SU-DHL-6 (cell line): ENCODE data around the gene ANXA2.
A peak's percentile ranks its signal among the peaks of the same experiment; 100 is the strongest.

Source experiments
- CTCF ChIP-seq: fragments of 200-600 bp; sonication (generic); IDR thresholded peaks from one replicate; pipeline ENCODE4 v1.5.1; 2017; ENCODE audit warnings: antibody characterized with exemption, mild to moderate bottlenecking, low read length, moderate library complexity; ENCODE audit not compliant: insufficient read depth, poor library complexity, severe bottlenecking
- EZH2phosphoT487 ChIP-seq: fragments of 200-600 bp; sonication (generic), shearing (Covaris generic); conservative IDR thresholded peaks from 2 replicates; pipeline ENCODE4 v1.6.1; 2018; ENCODE audit warnings: mild to moderate bottlenecking, antibody characterized with exemption, low read length, moderate library complexity, mixed read lengths

GRCh38 chr15:60328852-60329443 lies 68.8 kb downstream of the ANXA2 start:
- peak; percentile 64 for TF ChIP-seq CTCF
- no peak for TF ChIP-seq EZH2phosphoT487
